Measurements from ENCODE around the gene ADAMTS1.

Gene ADAMTS1

GRCh38 chr21:26814386-26814785 lies 30.8 kb downstream of the ADAMTS1 start:
- peaks cover 0 to 2% of the 10 kb centered on the region in 2 experiments for H3K4me1 ChIP-seq (ENCODE audit: control insufficient read depth in 1 of 2, insufficient read depth in 2 of 2, low read length in 2 of 2)
- DNase-seq, result peak in 1 of 2 donors; percentile 84
- H2AK5ac ChIP-seq (ENCODE audit: low read length), result no peak overlapping the region
- WGBS (ENCODE audit: extremely low coverage, insufficient coverage, insufficient read length), result no CpG with 5 or more reads among the region's 1 CpG
- peaks cover 5% of the 10 kb centered on the region for H3K79me1 ChIP-seq (ENCODE audit: low read length)
- peak overlapping the region; percentile 46 for H2BK5ac ChIP-seq (ENCODE audit: low read depth, low read length, poor library complexity)
- H3K4ac ChIP-seq (ENCODE audit: low read depth, low read length), result no peak overlapping the region
- H3K9me3 ChIP-seq (ENCODE audit: insufficient read depth, low read depth, low read length), result no peaks in the 10 kb centered on the region
- no peak overlapping the region for H3K18ac ChIP-seq (ENCODE audit: low read length)
- H3K4me2 ChIP-seq (ENCODE audit: low read length), result no peak overlapping the region
- H4K8ac ChIP-seq (ENCODE audit: low read depth, low read length), result no peak overlapping the region
- H4K12ac ChIP-seq (ENCODE audit: low read depth, low read length), result no peak overlapping the region
- peak overlapping the region; percentile 50 for H2BK12ac ChIP-seq (ENCODE audit: low read length)
- H3K9ac ChIP-seq (ENCODE audit: low read length), result no peak overlapping the region
- no peak overlapping the region for H2BK120ac ChIP-seq (ENCODE audit: insufficient read depth, low read length, poor library complexity)
- no peak overlapping the region for H3K14ac ChIP-seq (ENCODE audit: low read length)
- no peak overlapping the region for H2AFZ ChIP-seq (ENCODE audit: insufficient read depth, low read length, poor library complexity)
- peak overlapping the region; percentile 56 for H3K27ac ChIP-seq (ENCODE audit: low read depth, low read length)
- H3K23ac ChIP-seq (ENCODE audit: low read length), result no peak overlapping the region
- no peaks in the 10 kb centered on the region for H3K36me3 ChIP-seq (ENCODE audit: control insufficient read depth in 1 of 2, insufficient read depth in 2 of 2, low read length in 2 of 2)
- H3K4me3 ChIP-seq (ENCODE audit: low read depth, low read length), result no peak overlapping the region
- H3K79me2 ChIP-seq (ENCODE audit: control insufficient read depth, insufficient read depth, low read length, poor library complexity), result no peaks in the 10 kb centered on the region
- H3K27me3 ChIP-seq (ENCODE audit: insufficient read depth, low read length), result no peaks in the 10 kb centered on the region
- H4K91ac ChIP-seq (ENCODE audit: low read depth, low read length), result peak overlapping the region; percentile 55

- no peak overlapping the region for H3K14ac ChIP-seq (ENCODE audit: low read length)
- no CpG with 5 or more reads among the region's 8 CpGs for WGBS (ENCODE audit: extremely low coverage, insufficient coverage, insufficient read length)
These were observed 31.7 kb downstream of the ADAMTS1 start for GRCh38 chr21:26813426-26813998.

DNA sequence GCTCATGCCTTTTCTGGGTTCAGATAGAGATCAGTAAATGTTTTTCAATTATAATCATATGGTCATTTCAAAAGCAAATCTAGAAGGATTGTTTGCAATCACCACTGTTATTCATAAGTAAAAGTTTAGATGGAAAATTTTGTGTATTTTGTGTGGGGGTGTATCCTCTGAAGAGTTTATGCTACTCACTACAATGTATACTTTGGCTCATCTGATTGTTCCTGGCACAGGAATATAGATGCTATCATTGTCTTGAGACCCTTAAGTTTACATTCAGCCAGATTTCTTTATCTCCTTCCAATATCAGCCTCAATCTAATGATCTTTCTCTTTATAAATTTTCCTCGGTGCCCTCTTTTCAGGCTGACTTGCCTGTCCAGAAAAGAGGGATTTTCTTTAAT lies 33.0 kb downstream of the ADAMTS1 start:
- H4K8ac ChIP-seq (ENCODE audit: low read depth, low read length), result no peak overlapping the region
- DNase-seq, result no peak
- H3K9ac ChIP-seq (ENCODE audit: low read length), result no peak overlapping the region
- H2BK12ac ChIP-seq (ENCODE audit: low read length), result no peak overlapping the region
- H4K91ac ChIP-seq (ENCODE audit: low read depth, low read length), result no peak overlapping the region
- no CpG with 5 or more reads among the region's 1 CpG for WGBS (ENCODE audit: extremely low coverage, insufficient coverage, insufficient read length)
- peaks cover 3% of the 10 kb centered on the region for H3K79me1 ChIP-seq (ENCODE audit: low read length)
- no peak overlapping the region for H3K18ac ChIP-seq (ENCODE audit: low read length)
- H3K9me3 ChIP-seq (ENCODE audit: insufficient read depth, low read depth, low read length), result no peaks in the 10 kb centered on the region
- no peaks in the 10 kb centered on the region for H3K36me3 ChIP-seq (ENCODE audit: control insufficient read depth in 1 of 2, insufficient read depth in 2 of 2, low read length in 2 of 2)
- H3K4me3 ChIP-seq (ENCODE audit: low read depth, low read length), result no peak overlapping the region
- no peak overlapping the region for H2BK5ac ChIP-seq (ENCODE audit: low read depth, low read length, poor library complexity)
- no peak overlapping the region for H4K12ac ChIP-seq (ENCODE audit: low read depth, low read length)
- H2AK5ac ChIP-seq (ENCODE audit: low read length), result no peak overlapping the region
- no peak overlapping the region for H3K4me2 ChIP-seq (ENCODE audit: low read length)
- H3K4me1 ChIP-seq (ENCODE audit: control insufficient read depth in 1 of 2, insufficient read depth in 2 of 2, low read length in 2 of 2), result peaks cover 0 to 2% of the 10 kb centered on the region in 2 experiments
- H3K23ac ChIP-seq (ENCODE audit: low read length), result no peak overlapping the region
- no peak overlapping the region for H3K4ac ChIP-seq (ENCODE audit: low read depth, low read length)
- no peaks in the 10 kb centered on the region for H3K79me2 ChIP-seq (ENCODE audit: control insufficient read depth, insufficient read depth, low read length, poor library complexity)
- no peaks in the 10 kb centered on the region for H3K27me3 ChIP-seq (ENCODE audit: insufficient read depth, low read length)
- no peak overlapping the region for H3K14ac ChIP-seq (ENCODE audit: low read length)
- H3K27ac ChIP-seq (ENCODE audit: low read depth, low read length), result no peak overlapping the region
- H2BK120ac ChIP-seq (ENCODE audit: insufficient read depth, low read length, poor library complexity), result no peak overlapping the region
- H2AFZ ChIP-seq (ENCODE audit: insufficient read depth, low read length, poor library complexity), result no peak overlapping the region

More at GRCh38 chr21:26813426-26813998, 31.7 kb downstream of the ADAMTS1 start:
- no peaks in the 10 kb centered on the region for H3K36me3 ChIP-seq (ENCODE audit: control insufficient read depth in 1 of 2, insufficient read depth in 2 of 2, low read length in 2 of 2)
- H2BK120ac ChIP-seq (ENCODE audit: insufficient read depth, low read length, poor library complexity), result no peak overlapping the region
- no peak overlapping the region for H3K4me2 ChIP-seq (ENCODE audit: low read length)
- no peaks in the 10 kb centered on the region for H3K79me2 ChIP-seq (ENCODE audit: control insufficient read depth, insufficient read depth, low read length, poor library complexity)
- no peak overlapping the region for H4K12ac ChIP-seq (ENCODE audit: low read depth, low read length)
- H3K4ac ChIP-seq (ENCODE audit: low read depth, low read length), result no peak overlapping the region
- DNase-seq, result no peak
- no peak overlapping the region for H3K9ac ChIP-seq (ENCODE audit: low read length)
- peak overlapping the region; percentile 92 for H2BK12ac ChIP-seq (ENCODE audit: low read length)
- H3K4me1 ChIP-seq (ENCODE audit: control insufficient read depth in 1 of 2, insufficient read depth in 2 of 2, low read length in 2 of 2), result peaks cover 0 to 2% of the 10 kb centered on the region in 2 experiments
- no peak overlapping the region for H3K23ac ChIP-seq (ENCODE audit: low read length)
- no peak overlapping the region for H3K27ac ChIP-seq (ENCODE audit: low read depth, low read length)
- H3K18ac ChIP-seq (ENCODE audit: low read length), result no peak overlapping the region
- no peak overlapping the region for H3K4me3 ChIP-seq (ENCODE audit: low read depth, low read length)
- peak overlapping the region; percentile 29 for H2AK5ac ChIP-seq (ENCODE audit: low read length)
- peaks cover 5% of the 10 kb centered on the region for H3K79me1 ChIP-seq (ENCODE audit: low read length)
- no peak overlapping the region for H2AFZ ChIP-seq (ENCODE audit: insufficient read depth, low read length, poor library complexity)
- H3K9me3 ChIP-seq (ENCODE audit: insufficient read depth, low read depth, low read length), result no peaks in the 10 kb centered on the region
- H4K91ac ChIP-seq (ENCODE audit: low read depth, low read length), result peak overlapping the region; percentile 14
- no peaks in the 10 kb centered on the region for H3K27me3 ChIP-seq (ENCODE audit: insufficient read depth, low read length)
- H4K8ac ChIP-seq (ENCODE audit: low read depth, low read length), result no peak overlapping the region
- no peak overlapping the region for H2BK5ac ChIP-seq (ENCODE audit: low read depth, low read length, poor library complexity)

DNA sequence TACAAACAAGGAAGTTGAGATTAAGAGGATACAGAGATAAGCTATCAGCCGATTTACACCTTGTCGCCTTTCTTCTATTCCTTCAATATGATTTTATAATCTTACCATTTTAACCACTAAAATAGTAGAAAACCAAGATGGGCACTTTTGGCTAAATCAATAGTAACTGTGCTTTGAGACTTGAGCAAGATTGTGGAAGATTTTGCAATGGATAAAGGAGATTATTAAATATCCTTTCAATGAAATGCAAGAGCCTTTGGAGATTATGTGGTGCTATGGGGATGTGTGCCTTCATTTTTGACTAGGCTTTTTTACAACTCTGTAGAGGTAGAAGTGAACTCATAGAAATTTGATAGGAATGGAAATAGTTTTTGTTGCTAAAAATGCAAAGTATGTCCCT lies 33.7 kb downstream of the ADAMTS1 start:
- DNase-seq, result peak in 1 of 2 donors; percentile 74
- no peaks in the 10 kb centered on the region for H3K9me3 ChIP-seq (ENCODE audit: insufficient read depth, low read depth, low read length)
- H3K23ac ChIP-seq (ENCODE audit: low read length), result no peak overlapping the region
- no peaks in the 10 kb centered on the region for H3K79me2 ChIP-seq (ENCODE audit: control insufficient read depth, insufficient read depth, low read length, poor library complexity)
- no peak overlapping the region for H2AK5ac ChIP-seq (ENCODE audit: low read length)
- no peaks in the 10 kb centered on the region for H3K27me3 ChIP-seq (ENCODE audit: insufficient read depth, low read length)
- no CpG with 5 or more reads among the region's 2 CpGs for WGBS (ENCODE audit: extremely low coverage, insufficient coverage, insufficient read length)
- H3K18ac ChIP-seq (ENCODE audit: low read length), result no peak overlapping the region
- H4K8ac ChIP-seq (ENCODE audit: low read depth, low read length), result no peak overlapping the region
- peaks cover 0 to 2% of the 10 kb centered on the region in 2 experiments for H3K4me1 ChIP-seq (ENCODE audit: control insufficient read depth in 1 of 2, insufficient read depth in 2 of 2, low read length in 2 of 2)
- no peak overlapping the region for H2BK5ac ChIP-seq (ENCODE audit: low read depth, low read length, poor library complexity)
- H4K12ac ChIP-seq (ENCODE audit: low read depth, low read length), result no peak overlapping the region
- no peak overlapping the region for H3K4me3 ChIP-seq (ENCODE audit: low read depth, low read length)
- H4K91ac ChIP-seq (ENCODE audit: low read depth, low read length), result no peak overlapping the region
- no peak overlapping the region for H3K27ac ChIP-seq (ENCODE audit: low read depth, low read length)
- no peak overlapping the region for H3K14ac ChIP-seq (ENCODE audit: low read length)
- H3K9ac ChIP-seq (ENCODE audit: low read length), result no peak overlapping the region
- H3K4me2 ChIP-seq (ENCODE audit: low read length), result no peak overlapping the region
- H3K4ac ChIP-seq (ENCODE audit: low read depth, low read length), result no peak overlapping the region
- H3K36me3 ChIP-seq (ENCODE audit: control insufficient read depth in 1 of 2, insufficient read depth in 2 of 2, low read length in 2 of 2), result no peaks in the 10 kb centered on the region
- no peak overlapping the region for H2BK120ac ChIP-seq (ENCODE audit: insufficient read depth, low read length, poor library complexity)
- no peak overlapping the region for H2BK12ac ChIP-seq (ENCODE audit: low read length)
- peaks cover 3% of the 10 kb centered on the region for H3K79me1 ChIP-seq (ENCODE audit: low read length)
- no peak overlapping the region for H2AFZ ChIP-seq (ENCODE audit: insufficient read depth, low read length, poor library complexity)

Measured in trophoblast cell (in vitro differentiated cells and primary cell).